Common myeloid progenitor, CD34-positive (primary cell): Measurements from ENCODE around the gene ALG12.

Source experiments
- CTCF ChIA-PET: fragments of 350-600 bp; sonication (Branson Sonifier 250); formaldehyde crosslinking; loops from one replicate; lab custom pipeline; 2021; ENCODE audit warnings: antibody characterized with exemption; lab: Charles Lee
- POLR2A ChIA-PET: fragments of 350-600 bp; sonication (Branson Sonifier 250); formaldehyde crosslinking; loops from one replicate; lab custom pipeline; 2021; ENCODE audit warnings: antibody characterized with exemption; lab: Charles Lee
- DNase-seq, 3 donors: peaks; one replicate each; pipeline versions ENCODE4 v3.0.0 to v3.0.0-alpha.2; 2013
- H3K27ac ChIP-seq, 2 experiments: 1 replicate in 1 of 2; 2 replicates in 1 of 2; pipeline ENCODE4 v1.7.0; 2013; ENCODE audit warnings: inconsistent platforms in 2 of 2, low read length in 2 of 2, mild to moderate bottlenecking in 2 of 2, low read depth in 1 of 2, moderate library complexity in 1 of 2; ENCODE audit not compliant: severe bottlenecking in 2 of 2, insufficient read depth in 1 of 2, poor library complexity in 1 of 2
- H3K27me3 ChIP-seq, 5 experiments: replicated peaks in 2 of 5; 1 replicate in 3 of 5; 2 replicates in 2 of 5; pipeline versions ENCODE4 v1.6.1 to v1.7.0; 2013; ENCODE audit warnings: low read length in 4 of 5, mild to moderate bottlenecking in 2 of 5, moderate library complexity in 2 of 5, inconsistent platforms in 1 of 5; ENCODE audit not compliant: insufficient read depth in 5 of 5, control insufficient read depth in 4 of 5
- H3K36me3 ChIP-seq, 4 experiments: 1 replicate in 2 of 4; 2 replicates in 2 of 4; pipeline versions ENCODE4 v1.6.1 to v1.7.0; 2013; ENCODE audit warnings: low read length in 3 of 4, control low read depth in 1 of 4, mild to moderate bottlenecking in 1 of 4; ENCODE audit not compliant: control insufficient read depth in 4 of 4, insufficient read depth in 4 of 4
- H3K4me1 ChIP-seq, 4 experiments: 1 replicate in 3 of 4; 2 replicates in 1 of 4; pipeline versions ENCODE4 v1.6.1 to v1.7.1; 2013; ENCODE audit warnings: low read length in 3 of 4, mild to moderate bottlenecking in 3 of 4, control low read depth in 1 of 4, inconsistent platforms in 1 of 4, moderate library complexity in 1 of 4; ENCODE audit not compliant: control insufficient read depth in 4 of 4, insufficient read depth in 4 of 4; ENCODE audit errors: control extremely low read depth in 1 of 4
- H3K4me3 ChIP-seq, 7 experiments: 1 replicate in 4 of 7; 2 replicates in 3 of 7; pipeline versions ENCODE4 v1.5.1 to v1.7.0; 2013; ENCODE audit warnings: mild to moderate bottlenecking in 7 of 7, low read length in 6 of 7, moderate library complexity in 6 of 7, inconsistent platforms in 2 of 7, low read depth in 2 of 7, control low read depth in 1 of 7; ENCODE audit not compliant: insufficient read depth in 4 of 7, control insufficient read depth in 1 of 7; ENCODE audit errors: extremely low read depth in 1 of 7
- H3K9me3 ChIP-seq, 5 experiments: 1 replicate in 4 of 5; 2 replicates in 1 of 5; pipeline versions ENCODE4 v1.6.1 to v1.7.1; 2013; ENCODE audit warnings: low read length in 4 of 5, mild to moderate bottlenecking in 2 of 5, inconsistent platforms in 1 of 5, low read depth in 1 of 5, moderate library complexity in 1 of 5; ENCODE audit not compliant: control insufficient read depth in 4 of 5, insufficient read depth in 2 of 5; ENCODE audit errors: control extremely low read depth in 1 of 5
- WGBS: methylation state at CpG from one replicate; pipeline ENCODE4 v1.1.5; 2013; ENCODE audit not compliant: insufficient coverage; 5-methylcytosine and 5-hydroxymethylcytosine counted together

The ALG12 gene

DNA sequence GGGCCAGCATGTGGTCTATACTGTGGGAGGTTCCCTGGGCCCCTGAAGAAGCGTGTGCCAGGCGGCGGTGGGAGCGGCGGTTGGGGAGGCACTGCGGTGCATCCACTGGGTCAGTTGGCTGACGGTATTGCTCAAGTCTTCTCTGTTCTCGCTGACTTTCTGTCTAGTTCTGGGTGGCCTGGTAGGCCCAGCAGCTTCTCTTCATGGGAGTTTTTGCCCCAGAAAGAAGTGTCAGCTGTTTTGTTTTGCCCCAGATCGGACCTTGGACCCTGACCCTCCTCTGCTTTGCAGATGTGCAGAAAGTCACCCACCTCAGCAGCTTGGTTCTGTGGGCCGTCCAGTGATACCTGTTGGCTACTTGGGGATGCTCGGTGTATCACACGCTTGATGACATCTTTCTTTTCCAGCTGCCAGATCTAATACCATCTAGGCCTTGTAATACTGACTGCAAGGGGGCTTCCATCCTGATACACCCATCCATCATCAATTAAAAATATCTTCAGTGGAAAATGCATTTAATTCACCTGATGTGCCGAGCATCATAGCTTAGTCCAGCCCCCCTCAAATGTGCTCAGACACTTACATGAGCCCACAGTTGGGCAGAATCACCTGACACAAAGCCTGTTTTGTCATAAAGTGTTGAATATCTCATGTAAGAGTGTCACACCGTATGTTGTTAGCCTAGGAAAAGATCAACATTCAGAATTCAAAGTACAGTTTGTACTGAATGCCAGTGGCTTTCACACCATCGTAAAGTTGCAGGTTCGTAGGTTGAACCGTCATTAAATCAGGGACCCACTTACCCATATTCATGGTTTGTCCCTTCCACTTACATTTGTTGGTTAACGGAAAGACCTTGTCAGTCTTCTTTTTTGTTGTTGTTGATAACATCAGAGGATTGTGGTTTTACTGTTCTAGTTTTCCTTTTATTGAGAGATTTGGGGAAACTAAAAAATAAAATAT is 50.7 kb downstream of the ALG12 start:
- WGBS = 95% methylated on average over 14 of the region's 18 CpGs
- Histone ChIP-seq H3K27me3 (no peaks in the 10 kb centered on the region), H3K9me3 (peaks cover 5 to 42% (median 24%) of the 10 kb centered on the region in 5 experiments), H3K4me3 (peak overlapping the region in 1 of 7 experiments; percentile 0), H3K27ac (no peak overlapping the region), H3K4me1 (peaks cover 0 to 6% (median 2%) of the 10 kb centered on the region in 4 experiments), H3K36me3 (peaks cover 5 to 27% (median 15%) of the 10 kb centered on the region in 4 experiments)
- DNase-seq = peak in 1 of 3 donors; percentile 27
- ChIA-PET POLR2A (no interaction called here), CTCF (interaction anchor here (2.8 kb wide), 1 partner anchor 15 kb away, joined by 5 read pairs; no protein-coding TSS in a partner anchor)

GRCh38 chr22:49866646-49867045 is 51.6 kb downstream of the ALG12 start:
- CTCF ChIA-PET = no interaction called here
- H3K27ac ChIP-seq = no peak overlapping the region
- no peak overlapping the region for H3K4me3 ChIP-seq

GRCh38 chr22:49866134-49866533 is 52.1 kb downstream of the ALG12 start:
- Histone ChIP-seq H3K9me3 (peaks cover 3 to 42% (median 24%) of the 10 kb centered on the region in 5 experiments), H3K36me3 (peaks cover 3 to 27% (median 14%) of the 10 kb centered on the region in 4 experiments), H3K27ac (no peak overlapping the region), H3K4me1 (peaks cover 0 to 20% (median 15%) of the 10 kb centered on the region in 4 experiments), H3K4me3 (no peak overlapping the region), H3K27me3 (no peaks in the 10 kb centered on the region)
- no CpG with 5 or more reads among the region's 2 CpGs for WGBS
- POLR2A ChIA-PET = no interaction called here
- DNase-seq = peak in 1 of 3 donors; percentile 29
- CTCF ChIA-PET = no interaction called here

More at GRCh38 chr22:49866646-49867045, 51.6 kb downstream of the ALG12 start:
- WGBS = 98% methylated on average over 4 of the region's 8 CpGs
- DNase-seq = no peak
- H3K27me3 ChIP-seq = no peaks in the 10 kb centered on the region
- peaks cover 0 to 15% (median 10%) of the 10 kb centered on the region in 4 experiments for H3K4me1 ChIP-seq
- POLR2A ChIA-PET = no interaction called here
- peaks cover 3 to 27% (median 14%) of the 10 kb centered on the region in 4 experiments for H3K36me3 ChIP-seq
- H3K9me3 ChIP-seq = peaks cover 3 to 42% (median 24%) of the 10 kb centered on the region in 5 experiments

- POLR2A ChIA-PET = no interaction called here
- H3K27ac ChIP-seq = no peak overlapping the region
These were observed 53.1 kb downstream of the ALG12 start for GRCh38 chr22:49865156-49865555.

DNA sequence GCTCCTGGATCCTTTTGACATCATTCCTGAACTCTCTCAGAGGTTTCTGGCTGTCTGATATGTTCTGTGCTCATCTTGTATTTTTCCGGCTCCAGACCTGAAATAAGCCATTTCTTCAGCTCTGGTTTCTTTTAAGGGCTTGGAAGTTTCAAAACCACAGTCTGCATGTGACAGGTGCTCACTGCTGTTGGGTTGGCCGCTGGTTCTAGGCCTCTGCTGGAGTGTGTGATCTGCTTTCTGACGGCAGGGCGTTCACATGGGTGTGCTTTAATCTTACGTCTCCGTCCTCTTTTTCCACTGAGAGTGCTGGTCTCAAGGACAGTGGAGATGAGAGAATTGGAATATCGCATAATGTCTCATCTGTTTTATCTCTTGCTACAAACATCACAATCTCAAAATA is 54.3 kb downstream of the ALG12 start:
- no peak overlapping the region for H3K4me3 ChIP-seq
- DNase-seq = no peak
- no peaks in the 10 kb centered on the region for H3K27me3 ChIP-seq
- peaks cover 0 to 29% (median 14%) of the 10 kb centered on the region in 5 experiments for H3K9me3 ChIP-seq
- 59% methylated on average over 2 of the region's 7 CpGs for WGBS
- ChIA-PET CTCF (no interaction called here), POLR2A (interaction anchor here (1.0 kb wide), 1 partner anchor 25 kb away, joined by 3 read pairs; no protein-coding TSS in a partner anchor)
- H3K27ac ChIP-seq = no peak overlapping the region
- H3K4me1 ChIP-seq = peaks cover 0 to 29% (median 16%) of the 10 kb centered on the region in 4 experiments
- H3K36me3 ChIP-seq = peaks cover 3 to 24% (median 13%) of the 10 kb centered on the region in 4 experiments

More at GRCh38 chr22:49865156-49865555, 53.1 kb downstream of the ALG12 start:
- no peak for DNase-seq
- no peak overlapping the region for H3K4me3 ChIP-seq
- 97% methylated on average over 13 of the region's 17 CpGs for WGBS
- H3K27me3 ChIP-seq = no peaks in the 10 kb centered on the region
- H3K4me1 ChIP-seq = peaks cover 0 to 24% (median 16%) of the 10 kb centered on the region in 4 experiments
- peaks cover 3 to 27% (median 14%) of the 10 kb centered on the region in 4 experiments for H3K36me3 ChIP-seq
- CTCF ChIA-PET = no interaction called here
- H3K9me3 ChIP-seq = peaks cover 3 to 41% (median 21%) of the 10 kb centered on the region in 5 experiments

GRCh38 chr22:49862496-49862776 is 55.8 kb downstream of the ALG12 start:
- H3K4me3 ChIP-seq = peak overlapping the region in 1 of 7 experiments; percentile 15
- H3K27ac ChIP-seq = peak overlapping the region in 1 of 2 experiments; percentile 49
- peaks cover 0 to 23% (median 11%) of the 10 kb centered on the region in 4 experiments for H3K36me3 ChIP-seq
- H3K9me3 ChIP-seq = peaks cover 0 to 20% (median 14%) of the 10 kb centered on the region in 5 experiments
- peaks cover 0 to 34% (median 16%) of the 10 kb centered on the region in 4 experiments for H3K4me1 ChIP-seq
- ChIA-PET POLR2A (interaction anchor here (0.5 to 0.7 kb wide), 2 partner anchors 8 to 31 kb away, joined by 3 to 5 read pairs; no protein-coding TSS in a partner anchor), CTCF (interaction anchor here (1.3 kb wide), 1 partner anchor 40 kb away, joined by 5 read pairs; no protein-coding TSS in a partner anchor)
- DNase-seq = peak in 1 of 3 donors; percentile 46
- 30% methylated on average over 3 of the region's 5 CpGs for WGBS
- H3K27me3 ChIP-seq = no peaks in the 10 kb centered on the region
